WTC11 (cell line): ENCODE data around the gene CFAP20DC. TPM values are rescaled to one million over a fixed set of nuclear protein-coding genes. Genes with fewer than 3 reads are reported as not detected.

Experiments
- ATAC-seq: fragments of 200-7000 bp; cut with Tn5 transposase; 2 replicates; pipeline ENCODE4 v1.10.0; 2021; ENCODE audit warnings: mild to moderate bottlenecking, moderate library complexity
- CTCF ChIA-PET: fragments of 300-600 bp; sonication (Branson Sonifier 250); formaldehyde crosslinking; loops from one replicate; lab custom pipeline; 2021; ENCODE audit warnings: antibody characterized with exemption; lab: Charles Lee
- POLR2A ChIA-PET: fragments of 350-600 bp; sonication (Branson Sonifier 250); formaldehyde crosslinking; loops from one replicate; lab custom pipeline; 2021; ENCODE audit warnings: antibody characterized with exemption; lab: Charles Lee
- DNase-seq: peaks from one replicate; pipeline ENCODE4 v3.0.0; 2021; ENCODE audit warnings: low spot score
- H3K27ac Mint-ChIP-seq: 2 replicates; pipeline ENCODE4 v1.8.0; 2021; ENCODE audit warnings: mixed read lengths
- H3K27me3 Mint-ChIP-seq: 2 replicates; pipeline ENCODE4 v1.8.0; 2021; ENCODE audit warnings: low read depth, mild to moderate bottlenecking, moderate library complexity, mixed read lengths
- H3K36me3 Mint-ChIP-seq: 2 replicates; pipeline ENCODE4 v1.8.0; 2021; ENCODE audit warnings: mixed read lengths
- H3K4me1 Mint-ChIP-seq: 2 replicates; pipeline ENCODE4 v1.8.0; 2022; ENCODE audit warnings: mixed read lengths
- H3K4me3 Mint-ChIP-seq: 2 replicates; pipeline ENCODE4 v1.8.0; 2021; ENCODE audit warnings: mild to moderate bottlenecking, moderate library complexity, mixed read lengths
- H3K9me3 Mint-ChIP-seq: 2 replicates; pipeline ENCODE4 v1.8.0; 2021; ENCODE audit warnings: mixed read lengths
- ATF1 ChIP-seq: sonication (generic); formaldehyde crosslinking; IDR thresholded peaks from 2 replicates; pipeline ENCODE4 v1.8.1; 2023; ENCODE audit warnings: mild to moderate bottlenecking, moderate library complexity, missing genetic modification reagents
- EMX1 ChIP-seq: fragments of 250-450 bp; sonication (Bioruptor Pico); IDR thresholded peaks from 2 replicates; pipeline ENCODE4 v1.8.0; 2021; ENCODE audit warnings: mild to moderate bottlenecking
- HMGA2 ChIP-seq: fragments of 250-450 bp; sonication (Bioruptor Pico); IDR thresholded peaks from 2 replicates; pipeline ENCODE4 v1.4.0; 2021; ENCODE audit warnings: mild to moderate bottlenecking, moderate library complexity
- IRF2 ChIP-seq: sonication (generic); formaldehyde crosslinking; IDR thresholded peaks from 2 replicates; pipeline ENCODE4 v1.8.0; 2022; ENCODE audit warnings: low read depth, missing genetic modification reagents, borderline replicate concordance
- MYBL2 ChIP-seq: sonication (generic); formaldehyde crosslinking; IDR thresholded peaks from 2 replicates; pipeline ENCODE4 v1.8.1; 2023; ENCODE audit warnings: mild to moderate bottlenecking, moderate library complexity, missing genetic modification reagents
- NFE2L1 ChIP-seq: sonication (generic); formaldehyde crosslinking; IDR thresholded peaks from 2 replicates; pipeline ENCODE4 v1.8.1; 2023; ENCODE audit warnings: missing genetic modification reagents
- NFYB ChIP-seq: sonication (generic); formaldehyde crosslinking; conservative IDR thresholded peaks from 2 replicates; pipeline ENCODE4 v1.8.0; 2022; ENCODE audit warnings: low read depth, missing genetic modification reagents
- SMAD3 ChIP-seq: sonication (generic); formaldehyde crosslinking; IDR thresholded peaks from 2 replicates; pipeline ENCODE4 v1.8.0; 2022; ENCODE audit warnings: missing genetic modification reagents, mild to moderate bottlenecking, borderline replicate concordance
- SP1 ChIP-seq: sonication (generic); formaldehyde crosslinking; conservative IDR thresholded peaks from 2 replicates; pipeline ENCODE4 v1.8.1; 2022; ENCODE audit warnings: missing genetic modification reagents
- TP53 ChIP-seq: sonication (generic); formaldehyde crosslinking; IDR thresholded peaks from 2 replicates; pipeline ENCODE4 v1.8.1; 2023; ENCODE audit warnings: mild to moderate bottlenecking, missing genetic modification reagents
- ZNF121 ChIP-seq: sonication (generic); formaldehyde crosslinking; IDR thresholded peaks from 2 replicates; pipeline ENCODE4 v1.8.0; 2023; ENCODE audit warnings: missing genetic modification reagents
- ZNF232 ChIP-seq: sonication (generic); formaldehyde crosslinking; IDR thresholded peaks from 2 replicates; pipeline ENCODE4 v1.8.0; 2022; ENCODE audit warnings: mild to moderate bottlenecking, missing genetic modification reagents
- ZNF263 ChIP-seq: sonication (generic); formaldehyde crosslinking; IDR thresholded peaks from 2 replicates; pipeline ENCODE4 v1.8.1; 2022; ENCODE audit warnings: low read depth, mild to moderate bottlenecking, moderate library complexity, missing genetic modification reagents
- ZNF317 ChIP-seq: sonication (generic); formaldehyde crosslinking; IDR thresholded peaks from 2 replicates; pipeline ENCODE4 v1.8.1; 2023; ENCODE audit warnings: low read depth, mild to moderate bottlenecking, moderate library complexity, missing genetic modification reagents, borderline replicate concordance
- total RNA-seq: library from RNA; stranded (reverse); gene quantifications from 3 replicates; pipeline ENCODE4 v1.2.3, GENCODE V29; 2021
- TF ChIP-seq, protein P1 (sequence below): sonication (generic); formaldehyde crosslinking; IDR thresholded peaks from 2 replicates; pipeline ENCODE4 v1.8.1; 2023; ENCODE audit warnings: mild to moderate bottlenecking, missing genetic modification reagents, moderate library complexity
- TF ChIP-seq, protein P2 (sequence below): sonication (generic); formaldehyde crosslinking; conservative IDR thresholded peaks from 2 replicates; pipeline ENCODE4 v1.8.1; 2022; ENCODE audit warnings: mild to moderate bottlenecking, missing genetic modification reagents
- TF ChIP-seq, protein P3 (sequence below): sonication (generic); formaldehyde crosslinking; IDR thresholded peaks from 2 replicates; pipeline ENCODE4 v1.8.1; 2023; ENCODE audit warnings: mild to moderate bottlenecking, missing genetic modification reagents, borderline replicate concordance
- TF ChIP-seq, protein P4 (sequence below): sonication (generic); formaldehyde crosslinking; conservative IDR thresholded peaks from 2 replicates; pipeline ENCODE4 v1.8.1; 2023; ENCODE audit warnings: mild to moderate bottlenecking, low read depth, missing genetic modification reagents, moderate library complexity
- TF ChIP-seq, protein P5 (sequence below): sonication (generic); formaldehyde crosslinking; IDR thresholded peaks from 2 replicates; pipeline ENCODE4 v1.8.1; 2023; ENCODE audit warnings: mild to moderate bottlenecking, missing genetic modification reagents
- TF ChIP-seq, protein P6 (sequence below): sonication (generic); formaldehyde crosslinking; IDR thresholded peaks from 2 replicates; pipeline ENCODE4 v1.8.1; 2022; ENCODE audit warnings: mild to moderate bottlenecking, missing genetic modification reagents, moderate library complexity, borderline replicate concordance

Gene CFAP20DC
- total RNA-seq, 1 experiment from 2014 or later, result 4.9 TPM

DNA sequence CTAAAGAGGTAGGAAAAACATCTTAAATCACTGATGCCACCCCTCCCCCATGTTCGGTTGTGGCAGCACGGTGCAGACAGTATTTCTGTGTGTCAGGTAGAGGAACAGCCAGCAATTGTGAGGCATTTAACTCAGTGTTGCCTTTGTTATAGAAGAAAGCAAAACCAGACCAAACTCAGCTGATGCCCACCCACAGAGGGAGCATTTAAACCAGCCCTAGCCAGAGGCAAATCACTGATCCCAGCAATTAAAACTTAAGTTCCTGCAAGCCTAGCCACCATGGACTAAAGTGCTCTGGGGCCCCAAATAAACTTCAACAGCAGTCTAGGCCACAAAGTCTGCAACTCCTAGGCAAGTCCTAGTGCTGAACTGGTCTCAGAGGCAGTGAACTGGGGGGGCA lies 94.5 kb downstream of the CFAP20DC start:
- Mint-ChIP-seq H3K4me1 (peaks cover 25% of the 10 kb centered on the region), H3K27ac (peak overlapping the region; percentile 87), H3K27me3 (no peaks in the 10 kb centered on the region), H3K4me3 (peak overlapping the region; percentile 27; the same call in 1 of the 2 replicates), H3K9me3 (peaks cover 12% of the 10 kb centered on the region), H3K36me3 (no peaks in the 10 kb centered on the region)
- ChIA-PET POLR2A (no interaction called here), CTCF (no interaction called here)
- ATAC-seq, result peak; percentile 85
- TF ChIP-seq, protein P1, sequence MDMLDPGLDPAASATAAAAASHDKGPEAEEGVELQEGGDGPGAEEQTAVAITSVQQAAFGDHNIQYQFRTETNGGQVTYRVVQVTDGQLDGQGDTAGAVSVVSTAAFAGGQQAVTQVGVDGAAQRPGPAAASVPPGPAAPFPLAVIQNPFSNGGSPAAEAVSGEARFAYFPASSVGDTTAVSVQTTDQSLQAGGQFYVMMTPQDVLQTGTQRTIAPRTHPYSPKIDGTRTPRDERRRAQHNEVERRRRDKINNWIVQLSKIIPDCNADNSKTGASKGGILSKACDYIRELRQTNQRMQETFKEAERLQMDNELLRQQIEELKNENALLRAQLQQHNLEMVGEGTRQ (CRISPR knock-in tag), result no peak
- TF ChIP-seq ZNF317 (CRISPR knock-in tag) (no peak), ZNF121 (no peak), IRF2 (CRISPR knock-in tag) (no peak), ATF1 (CRISPR knock-in tag) (no peak), ZNF232 (CRISPR knock-in tag) (no peak), MYBL2 (CRISPR knock-in tag) (no peak), HMGA2 (no peak), NFE2L1 (CRISPR knock-in tag) (no peak), SP1 (CRISPR knock-in tag) (no peak), EMX1 (CRISPR knock-in tag) (no peak), ZNF263 (CRISPR knock-in tag) (no peak), TP53 (CRISPR knock-in tag) (no peak), NFYB (CRISPR knock-in tag) (no peak), SMAD3 (CRISPR knock-in tag) (no peak)
- TF ChIP-seq, protein P2, sequence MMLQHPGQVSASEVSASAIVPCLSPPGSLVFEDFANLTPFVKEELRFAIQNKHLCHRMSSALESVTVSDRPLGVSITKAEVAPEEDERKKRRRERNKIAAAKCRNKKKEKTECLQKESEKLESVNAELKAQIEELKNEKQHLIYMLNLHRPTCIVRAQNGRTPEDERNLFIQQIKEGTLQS, result no peak
- TF ChIP-seq, protein P3, sequence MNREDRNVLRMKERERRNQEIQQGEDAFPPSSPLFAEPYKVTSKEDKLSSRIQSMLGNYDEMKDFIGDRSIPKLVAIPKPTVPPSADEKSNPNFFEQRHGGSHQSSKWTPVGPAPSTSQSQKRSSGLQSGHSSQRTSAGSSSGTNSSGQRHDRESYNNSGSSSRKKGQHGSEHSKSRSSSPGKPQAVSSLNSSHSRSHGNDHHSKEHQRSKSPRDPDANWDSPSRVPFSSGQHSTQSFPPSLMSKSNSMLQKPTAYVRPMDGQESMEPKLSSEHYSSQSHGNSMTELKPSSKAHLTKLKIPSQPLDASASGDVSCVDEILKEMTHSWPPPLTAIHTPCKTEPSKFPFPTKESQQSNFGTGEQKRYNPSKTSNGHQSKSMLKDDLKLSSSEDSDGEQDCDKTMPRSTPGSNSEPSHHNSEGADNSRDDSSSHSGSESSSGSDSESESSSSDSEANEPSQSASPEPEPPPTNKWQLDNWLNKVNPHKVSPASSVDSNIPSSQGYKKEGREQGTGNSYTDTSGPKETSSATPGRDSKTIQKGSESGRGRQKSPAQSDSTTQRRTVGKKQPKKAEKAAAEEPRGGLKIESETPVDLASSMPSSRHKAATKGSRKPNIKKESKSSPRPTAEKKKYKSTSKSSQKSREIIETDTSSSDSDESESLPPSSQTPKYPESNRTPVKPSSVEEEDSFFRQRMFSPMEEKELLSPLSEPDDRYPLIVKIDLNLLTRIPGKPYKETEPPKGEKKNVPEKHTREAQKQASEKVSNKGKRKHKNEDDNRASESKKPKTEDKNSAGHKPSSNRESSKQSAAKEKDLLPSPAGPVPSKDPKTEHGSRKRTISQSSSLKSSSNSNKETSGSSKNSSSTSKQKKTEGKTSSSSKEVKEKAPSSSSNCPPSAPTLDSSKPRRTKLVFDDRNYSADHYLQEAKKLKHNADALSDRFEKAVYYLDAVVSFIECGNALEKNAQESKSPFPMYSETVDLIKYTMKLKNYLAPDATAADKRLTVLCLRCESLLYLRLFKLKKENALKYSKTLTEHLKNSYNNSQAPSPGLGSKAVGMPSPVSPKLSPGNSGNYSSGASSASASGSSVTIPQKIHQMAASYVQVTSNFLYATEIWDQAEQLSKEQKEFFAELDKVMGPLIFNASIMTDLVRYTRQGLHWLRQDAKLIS, result no peak
- TF ChIP-seq, protein P4, sequence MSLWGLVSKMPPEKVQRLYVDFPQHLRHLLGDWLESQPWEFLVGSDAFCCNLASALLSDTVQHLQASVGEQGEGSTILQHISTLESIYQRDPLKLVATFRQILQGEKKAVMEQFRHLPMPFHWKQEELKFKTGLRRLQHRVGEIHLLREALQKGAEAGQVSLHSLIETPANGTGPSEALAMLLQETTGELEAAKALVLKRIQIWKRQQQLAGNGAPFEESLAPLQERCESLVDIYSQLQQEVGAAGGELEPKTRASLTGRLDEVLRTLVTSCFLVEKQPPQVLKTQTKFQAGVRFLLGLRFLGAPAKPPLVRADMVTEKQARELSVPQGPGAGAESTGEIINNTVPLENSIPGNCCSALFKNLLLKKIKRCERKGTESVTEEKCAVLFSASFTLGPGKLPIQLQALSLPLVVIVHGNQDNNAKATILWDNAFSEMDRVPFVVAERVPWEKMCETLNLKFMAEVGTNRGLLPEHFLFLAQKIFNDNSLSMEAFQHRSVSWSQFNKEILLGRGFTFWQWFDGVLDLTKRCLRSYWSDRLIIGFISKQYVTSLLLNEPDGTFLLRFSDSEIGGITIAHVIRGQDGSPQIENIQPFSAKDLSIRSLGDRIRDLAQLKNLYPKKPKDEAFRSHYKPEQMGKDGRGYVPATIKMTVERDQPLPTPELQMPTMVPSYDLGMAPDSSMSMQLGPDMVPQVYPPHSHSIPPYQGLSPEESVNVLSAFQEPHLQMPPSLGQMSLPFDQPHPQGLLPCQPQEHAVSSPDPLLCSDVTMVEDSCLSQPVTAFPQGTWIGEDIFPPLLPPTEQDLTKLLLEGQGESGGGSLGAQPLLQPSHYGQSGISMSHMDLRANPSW (CRISPR knock-in tag), result no peak
- TF ChIP-seq, protein P5, sequence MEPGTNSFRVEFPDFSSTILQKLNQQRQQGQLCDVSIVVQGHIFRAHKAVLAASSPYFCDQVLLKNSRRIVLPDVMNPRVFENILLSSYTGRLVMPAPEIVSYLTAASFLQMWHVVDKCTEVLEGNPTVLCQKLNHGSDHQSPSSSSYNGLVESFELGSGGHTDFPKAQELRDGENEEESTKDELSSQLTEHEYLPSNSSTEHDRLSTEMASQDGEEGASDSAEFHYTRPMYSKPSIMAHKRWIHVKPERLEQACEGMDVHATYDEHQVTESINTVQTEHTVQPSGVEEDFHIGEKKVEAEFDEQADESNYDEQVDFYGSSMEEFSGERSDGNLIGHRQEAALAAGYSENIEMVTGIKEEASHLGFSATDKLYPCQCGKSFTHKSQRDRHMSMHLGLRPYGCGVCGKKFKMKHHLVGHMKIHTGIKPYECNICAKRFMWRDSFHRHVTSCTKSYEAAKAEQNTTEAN (CRISPR knock-in tag), result no peak
- TF ChIP-seq, protein P6, sequence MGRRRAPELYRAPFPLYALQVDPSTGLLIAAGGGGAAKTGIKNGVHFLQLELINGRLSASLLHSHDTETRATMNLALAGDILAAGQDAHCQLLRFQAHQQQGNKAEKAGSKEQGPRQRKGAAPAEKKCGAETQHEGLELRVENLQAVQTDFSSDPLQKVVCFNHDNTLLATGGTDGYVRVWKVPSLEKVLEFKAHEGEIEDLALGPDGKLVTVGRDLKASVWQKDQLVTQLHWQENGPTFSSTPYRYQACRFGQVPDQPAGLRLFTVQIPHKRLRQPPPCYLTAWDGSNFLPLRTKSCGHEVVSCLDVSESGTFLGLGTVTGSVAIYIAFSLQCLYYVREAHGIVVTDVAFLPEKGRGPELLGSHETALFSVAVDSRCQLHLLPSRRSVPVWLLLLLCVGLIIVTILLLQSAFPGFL (CRISPR knock-in tag), result no peak
- DNase-seq, result peak; percentile 14
